ENCODE results near the gene EML4.

Gene EML4

DNA sequence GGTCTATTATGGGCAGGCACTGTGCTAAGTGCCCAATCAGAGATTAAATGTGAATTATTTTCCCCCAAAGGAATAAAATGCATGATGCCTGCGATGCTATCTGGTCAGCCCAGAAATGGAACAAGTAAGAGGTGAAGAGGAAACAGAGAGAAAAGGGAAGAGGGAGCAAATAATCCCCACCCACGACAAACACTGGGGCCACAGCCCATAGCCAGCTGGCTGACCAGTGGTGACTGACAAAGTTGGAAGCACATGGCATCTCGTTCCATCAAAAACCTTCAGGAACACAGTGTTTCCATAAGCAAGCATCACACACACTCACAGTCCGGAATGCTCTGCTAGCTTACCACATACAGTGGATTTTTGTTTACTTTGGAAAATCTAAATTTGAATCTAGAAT lies 213.0 kb downstream of the EML4 start:
- no peak for DNase-seq (ENCODE audit: low read depth in 2 of 2)
